A549 (cell line): ENCODE measurements around the gene KCTD3. TPM values are rescaled to one million over a fixed set of nuclear protein-coding genes. Genes with fewer than 3 reads are reported as not detected.

Experiments
- ATAC-seq, 2 experiments: fragments of 200-7000 bp in 1 of 2; fragments of >200 bp in 1 of 2; cut with Nextera tagmentation in 1 of 2; cut with Tn5 transposase in 1 of 2; 3 replicates each; pipeline versions ENCODE4 v1.8.0 to v1.9.1; 2018 to 2020; ENCODE audit warnings: mild to moderate bottlenecking in 1 of 2, moderate library complexity in 1 of 2
- CTCF ChIA-PET: fragments of 300-600 bp; sonication (Branson Sonifier 250); formaldehyde crosslinking; extraction: SDS; loops from one replicate; lab custom pipeline; 2021; ENCODE audit warnings: antibody characterized with exemption, inconsistent platforms; lab: Yijun Ruan, JAX
- POLR2A ChIA-PET: fragments of 350-600 bp; formaldehyde crosslinking; extraction: SDS; loops from one replicate; lab custom pipeline; 2021; ENCODE audit warnings: antibody characterized with exemption, inconsistent platforms; lab: Yijun Ruan, JAX
- DNase-seq, 2 experiments: peaks; one replicate each; pipeline versions ENCODE4 v3.0.0 to v3.0.0-alpha.2; 2011 to 2016; ENCODE audit warnings: low read depth in 1 of 2, low spot score in 1 of 2
- FAIRE-seq: peaks from 2 replicates; lab custom pipeline; 2011; peaks lifted over from hg19 to GRCh38; lab: Jason Lieb, UNC
- H3K27ac ChIP-seq, 2 experiments: fragments of >200 bp; sonication (Bioruptor Twin); formaldehyde crosslinking; 3 replicates each; pipeline ENCODE4 v1.5.1; 2016 to 2017
- H3K4me1 ChIP-seq: fragments of >200 bp; sonication (Bioruptor Twin); formaldehyde crosslinking; 3 replicates; pipeline ENCODE4 v1.6.1; 2016
- H3K4me2 ChIP-seq: fragments of >200 bp; sonication (Bioruptor Twin); formaldehyde crosslinking; 3 replicates; pipeline ENCODE4 v1.6.1; 2016
- H3K4me3 ChIP-seq: fragments of >200 bp; sonication (Bioruptor Twin); formaldehyde crosslinking; 3 replicates; pipeline ENCODE4 v1.5.1; 2016
- H3K9me3 ChIP-seq: fragments of >200 bp; sonication (Bioruptor Twin); formaldehyde crosslinking; 3 replicates; pipeline ENCODE4 v1.6.1; 2016
- CBX2 ChIP-seq: fragments of 200-600 bp; sonication (generic); IDR thresholded peaks from 2 replicates; pipeline ENCODE4 v1.6.1; 2016; ENCODE audit warnings: low read depth, mild to moderate bottlenecking, borderline replicate concordance
- CHD2 ChIP-seq: fragments of 150-350 bp; IDR thresholded peaks from 2 replicates; pipeline ENCODE4 v1.6.1; 2014; ENCODE audit warnings: low read length; ENCODE audit not compliant: partially characterized antibody
- EHF ChIP-seq: fragments of 250-450 bp; sonication (Bioruptor Pico); IDR thresholded peaks from 2 replicates; pipeline ENCODE4 v1.5.0; 2020; ENCODE audit warnings: mild to moderate bottlenecking
- EP300 ChIP-seq, 2 experiments: fragments of >200 bp; sonication (Bioruptor Twin); formaldehyde crosslinking; IDR thresholded peaks; 2 replicates in 1 of 2; 3 replicates in 1 of 2; pipeline ENCODE4 v1.6.1; 2016 to 2017
- ESRRA ChIP-seq: fragments of 150-350 bp; IDR thresholded peaks from 2 replicates; pipeline ENCODE4 v1.6.1; 2014; ENCODE audit warnings: mild to moderate bottlenecking, low read length, borderline replicate concordance
- GATA3 ChIP-seq: IDR thresholded peaks from 2 replicates; pipeline ENCODE4 v1.6.1; 2012; ENCODE audit warnings: borderline replicate concordance
- HDAC2 ChIP-seq: fragments of 200-600 bp; sonication (generic); IDR thresholded peaks from 2 replicates; pipeline ENCODE4 v1.6.1; 2016
- HEYL ChIP-seq: fragments of 250-450 bp; sonication (Bioruptor Pico); IDR thresholded peaks from 2 replicates; pipeline ENCODE4 v1.8.0; 2021; ENCODE audit warnings: mild to moderate bottlenecking, moderate library complexity
- HOXA7 ChIP-seq: fragments of 250-450 bp; sonication (Bioruptor Pico); IDR thresholded peaks from 2 replicates; pipeline ENCODE4 v1.5.0; 2020; ENCODE audit warnings: mild to moderate bottlenecking, moderate library complexity
- KDM1A ChIP-seq: fragments of 200-600 bp; sonication (generic); IDR thresholded peaks from 2 replicates; pipeline ENCODE4 v1.6.1; 2016; ENCODE audit warnings: low read depth, mild to moderate bottlenecking
- MAFK ChIP-seq: fragments of 450-650 bp; IDR thresholded peaks from 2 replicates; pipeline ENCODE4 v1.6.1; 2014; ENCODE audit not compliant: partially characterized antibody
- MYC ChIP-seq: IDR thresholded peaks from 2 replicates; pipeline ENCODE4 v1.6.1; 2012; ENCODE audit warnings: mild to moderate bottlenecking, inconsistent platforms, low read length, improper control_type of control experiment, borderline replicate concordance
- RAD21 ChIP-seq, 2 experiments: fragments of >200 bp in 1 of 2; sonication (Bioruptor Twin) in 1 of 2; formaldehyde crosslinking in 1 of 2; IDR thresholded peaks in 1 of 2; conservative IDR thresholded peaks in 1 of 2; 2 replicates in 1 of 2; 3 replicates in 1 of 2; pipeline ENCODE4 v1.6.1; 2012 to 2018; ENCODE audit warnings: inconsistent platforms in 1 of 2
- RARB ChIP-seq: fragments of 250-450 bp; sonication (Bioruptor Pico); IDR thresholded peaks from 2 replicates; pipeline ENCODE4 v1.8.0; 2021; ENCODE audit warnings: mild to moderate bottlenecking, moderate library complexity
- RNF2 ChIP-seq: fragments of 200-600 bp; sonication (generic); IDR thresholded peaks from 2 replicates; pipeline ENCODE4 v1.6.1; 2016; ENCODE audit warnings: low read depth, mild to moderate bottlenecking, antibody characterized with exemption, moderate library complexity, borderline replicate concordance
- SMC3 ChIP-seq: fragments of >200 bp; sonication (Bioruptor Twin); formaldehyde crosslinking; IDR thresholded peaks from 3 replicates; pipeline ENCODE4 v1.6.1; 2018; ENCODE audit warnings: inconsistent platforms
- TFCP2L1 ChIP-seq: fragments of 250-450 bp; sonication (Bioruptor Pico); IDR thresholded peaks from 2 replicates; pipeline ENCODE4 v1.5.0; 2021; ENCODE audit warnings: mild to moderate bottlenecking
- TP53 ChIP-seq: fragments of 250-450 bp; sonication (Bioruptor Pico); IDR thresholded peaks from 2 replicates; pipeline ENCODE4 v1.5.0; 2021; ENCODE audit warnings: mild to moderate bottlenecking, moderate library complexity
- ZSCAN20 ChIP-seq: fragments of 250-450 bp; sonication (Bioruptor Pico); IDR thresholded peaks from 2 replicates; pipeline ENCODE4 v1.8.0; 2022; ENCODE audit warnings: mild to moderate bottlenecking, moderate library complexity
- WGBS: methylation state at CpG from one replicate; pipeline ENCODE4 v1.1.6; 2017; ENCODE audit errors: missing lambda C conversion rate; 5-methylcytosine and 5-hydroxymethylcytosine counted together
- polyA plus RNA-seq, 4 experiments: library from polyadenylated mRNA; depleted of rRNA in 3 of 4; stranded (reverse); fragments of >200 nt; fragmentation: RNase III in 1 of 4; extraction: RNeasy Plus Mini Kit Qiagen cat#74134 plus additional on column Dnase treatment in 1 of 4; gene quantifications; 2 replicates in 3 of 4; 3 replicates in 1 of 4; pipeline ENCODE4 v1.2.3, GENCODE V29; 2011 to 2017
- TF ChIP-seq, protein P1 (sequence below): fragments of >200 bp; sonication (Bioruptor Twin); formaldehyde crosslinking; IDR thresholded peaks from 3 replicates; pipeline ENCODE4 v1.5.1; 2016
- TF ChIP-seq, protein P2 (sequence below): fragments of >200 bp; sonication (Bioruptor Twin); formaldehyde crosslinking; IDR thresholded peaks from 2 replicates; pipeline ENCODE4 v1.6.1; 2016
- TF ChIP-seq, protein P3 (sequence below): IDR thresholded peaks from 2 replicates; pipeline ENCODE4 v1.6.1; 2012; ENCODE audit warnings: low read depth, borderline replicate concordance
- TF ChIP-seq, protein P4 (sequence below): fragments of 250-450 bp; sonication (Bioruptor Pico); IDR thresholded peaks from 2 replicates; pipeline ENCODE4 v1.5.0; 2021; ENCODE audit warnings: mild to moderate bottlenecking, moderate library complexity, borderline replicate concordance
- TF ChIP-seq, protein P5 (sequence below): IDR thresholded peaks from 2 replicates; pipeline ENCODE4 v1.6.1; 2012
- TF ChIP-seq, protein P6 (sequence below): fragments of 200-600 bp; sonication (generic); IDR thresholded peaks from 2 replicates; pipeline ENCODE4 v1.6.1; 2016; ENCODE audit warnings: antibody characterized with exemption, mild to moderate bottlenecking, moderate library complexity

KCTD3 gene
- polyA plus RNA-seq, 2 of the 4 experiments (the other 2 are of a cell fraction): 33.0 to 69.4 TPM

DNA sequence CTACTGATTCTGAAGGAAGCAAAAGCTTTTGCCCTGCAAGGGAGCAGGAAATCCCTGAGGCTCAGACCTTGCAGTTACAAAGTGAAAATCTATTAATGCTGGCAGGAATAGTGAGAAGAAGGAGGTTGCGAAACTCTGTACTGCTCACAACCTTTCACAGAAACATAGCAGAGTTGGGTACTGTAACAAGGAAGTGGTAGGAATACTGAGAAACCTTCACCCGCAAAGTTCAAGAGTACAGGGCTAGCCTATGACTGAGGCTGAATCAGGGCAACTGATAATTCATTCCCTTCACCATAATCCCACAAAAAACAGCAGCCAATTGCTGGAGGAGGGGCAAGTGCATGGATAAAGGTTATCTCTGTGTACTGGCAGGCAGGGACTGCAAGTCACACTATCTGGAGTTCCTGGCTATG, 23.9 kb upstream of the KCTD3 start (continued):
- TF ChIP-seq MYC (no peak), EP300 (IDR thresholded peaks at IDR 0.05) (no peak)
- TF ChIP-seq, all 56 proteins: peak for 0

DNA sequence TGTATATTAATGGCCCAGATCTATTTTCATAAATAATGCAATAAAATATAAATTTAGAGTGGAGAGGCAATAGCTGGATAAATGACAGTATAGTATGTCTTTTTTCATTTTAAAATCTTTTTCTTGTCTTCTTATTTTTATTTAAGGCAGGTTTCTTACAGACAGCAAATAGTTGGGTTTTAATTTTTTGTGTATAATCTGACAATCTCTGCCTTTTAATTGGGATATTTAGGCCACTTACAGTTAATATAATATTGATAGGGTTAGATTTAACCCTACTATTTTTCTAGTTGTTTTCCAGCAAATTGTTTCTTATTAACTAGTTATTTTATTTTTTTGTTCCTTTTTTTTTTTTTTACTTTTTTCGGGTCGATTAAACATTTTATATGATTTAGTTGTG, 23.3 kb upstream of the KCTD3 start:
- DNase-seq: no peak
- CTCF ChIA-PET: interaction anchor here (1.1 kb wide), 1 partner anchor 17 kb away, joined by 3 read pairs; no protein-coding TSS in a partner anchor
- WGBS: 55% methylated on average over 2 of the region's 2 CpGs

DNA sequence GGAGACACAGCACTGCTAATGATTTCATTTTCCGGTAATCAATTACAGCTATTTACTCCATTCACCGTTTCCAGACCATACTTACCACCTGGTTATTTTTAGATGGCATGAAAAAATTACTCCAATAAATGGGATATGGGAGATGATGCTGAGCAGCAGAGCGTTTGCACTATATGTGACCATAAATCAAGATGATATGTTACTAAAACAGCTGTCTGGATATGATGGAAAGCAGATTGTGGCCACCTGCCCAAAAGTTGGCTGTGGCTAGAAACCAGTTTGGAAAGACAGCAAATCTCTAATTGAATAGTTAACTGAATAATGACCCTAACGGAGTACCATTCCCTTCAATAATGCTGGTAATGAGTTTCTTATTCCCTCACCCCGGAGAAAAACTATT, 22.5 kb upstream of the KCTD3 start:
- no peak for DNase-seq

More for the DNA sequence above, 23.3 kb upstream of the KCTD3 start:
- FAIRE-seq: no peak
- POLR2A ChIA-PET: no interaction called here
- TF ChIP-seq GATA3 (no peak), RAD21 (conservative IDR thresholded peaks at IDR 0.05 in 1 of 2, IDR thresholded peaks at IDR 0.05 in 1 of 2) (no peak), KDM1A (no peak), ESRRA (no peak)
- Histone ChIP-seq H3K9me3 (peaks cover 12% of the 10 kb centered on the region; the same call in 1 of the 3 replicates), H3K27ac (no peak overlapping the region), H3K4me3 (no peak overlapping the region), H3K4me1 (no peaks in the 10 kb centered on the region), H3K4me2 (no peak overlapping the region)
- no peak for ATAC-seq

DNA sequence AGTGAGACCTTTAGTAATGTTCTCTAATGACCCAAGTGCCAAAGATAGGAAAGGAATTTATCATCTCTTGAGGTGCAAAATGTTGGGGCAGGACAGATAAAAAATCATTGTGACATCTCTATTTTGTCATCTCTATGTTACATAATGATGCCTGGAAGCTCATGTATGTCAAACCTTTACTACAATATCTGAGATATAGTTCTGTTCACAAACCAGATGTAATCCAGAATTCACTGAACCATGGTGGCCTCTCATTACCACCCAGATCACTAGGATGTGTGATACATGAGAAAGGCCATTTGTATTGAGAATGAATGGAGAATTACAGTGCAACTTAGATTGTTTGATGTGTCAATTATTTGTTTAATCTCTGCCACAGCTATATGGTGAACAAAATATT, 22.0 kb upstream of the KCTD3 start:
- POLR2A ChIA-PET: no interaction called here
- Histone ChIP-seq H3K4me3 (no peak overlapping the region), H3K4me1 (no peaks in the 10 kb centered on the region), H3K27ac (no peak overlapping the region), H3K4me2 (no peak overlapping the region), H3K9me3 (peaks cover 12% of the 10 kb centered on the region; the same call in 1 of the 3 replicates)
- DNase-seq (no peak), FAIRE-seq (peak; percentile 46), ATAC-seq (no peak)
- CTCF ChIA-PET: no interaction called here
- TF ChIP-seq CHD2 (no peak), RAD21 (conservative IDR thresholded peaks at IDR 0.05 in 1 of 2, IDR thresholded peaks at IDR 0.05 in 1 of 2) (no peak), EHF (CRISPR knock-in tag) (no peak), HOXA7 (no peak), GATA3 (no peak), MYC (no peak), TP53 (no peak), HEYL (CRISPR knock-in tag) (no peak)
- TF ChIP-seq, protein P1, sequence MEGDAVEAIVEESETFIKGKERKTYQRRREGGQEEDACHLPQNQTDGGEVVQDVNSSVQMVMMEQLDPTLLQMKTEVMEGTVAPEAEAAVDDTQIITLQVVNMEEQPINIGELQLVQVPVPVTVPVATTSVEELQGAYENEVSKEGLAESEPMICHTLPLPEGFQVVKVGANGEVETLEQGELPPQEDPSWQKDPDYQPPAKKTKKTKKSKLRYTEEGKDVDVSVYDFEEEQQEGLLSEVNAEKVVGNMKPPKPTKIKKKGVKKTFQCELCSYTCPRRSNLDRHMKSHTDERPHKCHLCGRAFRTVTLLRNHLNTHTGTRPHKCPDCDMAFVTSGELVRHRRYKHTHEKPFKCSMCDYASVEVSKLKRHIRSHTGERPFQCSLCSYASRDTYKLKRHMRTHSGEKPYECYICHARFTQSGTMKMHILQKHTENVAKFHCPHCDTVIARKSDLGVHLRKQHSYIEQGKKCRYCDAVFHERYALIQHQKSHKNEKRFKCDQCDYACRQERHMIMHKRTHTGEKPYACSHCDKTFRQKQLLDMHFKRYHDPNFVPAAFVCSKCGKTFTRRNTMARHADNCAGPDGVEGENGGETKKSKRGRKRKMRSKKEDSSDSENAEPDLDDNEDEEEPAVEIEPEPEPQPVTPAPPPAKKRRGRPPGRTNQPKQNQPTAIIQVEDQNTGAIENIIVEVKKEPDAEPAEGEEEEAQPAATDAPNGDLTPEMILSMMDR: no peak
- TF ChIP-seq, protein P2, sequence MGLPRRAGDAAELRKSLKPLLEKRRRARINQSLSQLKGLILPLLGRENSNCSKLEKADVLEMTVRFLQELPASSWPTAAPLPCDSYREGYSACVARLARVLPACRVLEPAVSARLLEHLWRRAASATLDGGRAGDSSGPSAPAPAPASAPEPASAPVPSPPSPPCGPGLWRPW: no peak
- TF ChIP-seq, protein P3, sequence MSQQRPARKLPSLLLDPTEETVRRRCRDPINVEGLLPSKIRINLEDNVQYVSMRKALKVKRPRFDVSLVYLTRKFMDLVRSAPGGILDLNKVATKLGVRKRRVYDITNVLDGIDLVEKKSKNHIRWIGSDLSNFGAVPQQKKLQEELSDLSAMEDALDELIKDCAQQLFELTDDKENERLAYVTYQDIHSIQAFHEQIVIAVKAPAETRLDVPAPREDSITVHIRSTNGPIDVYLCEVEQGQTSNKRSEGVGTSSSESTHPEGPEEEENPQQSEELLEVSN: no peak
- TF ChIP-seq, protein P4, sequence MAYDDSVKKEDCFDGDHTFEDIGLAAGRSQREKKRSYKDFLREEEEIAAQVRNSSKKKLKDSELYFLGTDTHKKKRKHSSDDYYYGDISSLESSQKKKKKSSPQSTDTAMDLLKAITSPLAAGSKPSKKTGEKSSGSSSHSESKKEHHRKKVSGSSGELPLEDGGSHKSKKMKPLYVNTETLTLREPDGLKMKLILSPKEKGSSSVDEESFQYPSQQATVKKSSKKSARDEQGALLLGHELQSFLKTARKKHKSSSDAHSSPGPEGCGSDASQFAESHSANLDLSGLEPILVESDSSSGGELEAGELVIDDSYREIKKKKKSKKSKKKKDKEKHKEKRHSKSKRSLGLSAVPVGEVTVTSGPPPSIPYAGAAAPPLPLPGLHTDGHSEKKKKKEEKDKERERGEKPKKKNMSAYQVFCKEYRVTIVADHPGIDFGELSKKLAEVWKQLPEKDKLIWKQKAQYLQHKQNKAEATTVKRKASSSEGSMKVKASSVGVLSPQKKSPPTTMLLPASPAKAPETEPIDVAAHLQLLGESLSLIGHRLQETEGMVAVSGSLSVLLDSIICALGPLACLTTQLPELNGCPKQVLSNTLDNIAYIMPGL (CRISPR knock-in tag): no peak
- TF ChIP-seq, protein P5, sequence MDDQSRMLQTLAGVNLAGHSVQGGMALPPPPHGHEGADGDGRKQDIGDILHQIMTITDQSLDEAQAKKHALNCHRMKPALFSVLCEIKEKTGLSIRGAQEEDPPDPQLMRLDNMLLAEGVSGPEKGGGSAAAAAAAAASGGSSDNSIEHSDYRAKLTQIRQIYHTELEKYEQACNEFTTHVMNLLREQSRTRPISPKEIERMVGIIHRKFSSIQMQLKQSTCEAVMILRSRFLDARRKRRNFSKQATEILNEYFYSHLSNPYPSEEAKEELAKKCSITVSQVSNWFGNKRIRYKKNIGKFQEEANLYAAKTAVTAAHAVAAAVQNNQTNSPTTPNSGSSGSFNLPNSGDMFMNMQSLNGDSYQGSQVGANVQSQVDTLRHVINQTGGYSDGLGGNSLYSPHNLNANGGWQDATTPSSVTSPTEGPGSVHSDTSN: no peak

More for the DNA sequence above, 22.5 kb upstream of the KCTD3 start:
- H3K27ac ChIP-seq: no peak overlapping the region
- CTCF ChIA-PET: no interaction called here
- TF ChIP-seq RNF2 (no peak), CBX2 (no peak), ZSCAN20 (CRISPR knock-in tag) (no peak), HDAC2 (no peak), ESRRA (no peak), SMC3 (no peak), TFCP2L1 (CRISPR knock-in tag) (no peak), RARB (CRISPR knock-in tag) (no peak), MAFK (no peak)
- TF ChIP-seq, protein P6, sequence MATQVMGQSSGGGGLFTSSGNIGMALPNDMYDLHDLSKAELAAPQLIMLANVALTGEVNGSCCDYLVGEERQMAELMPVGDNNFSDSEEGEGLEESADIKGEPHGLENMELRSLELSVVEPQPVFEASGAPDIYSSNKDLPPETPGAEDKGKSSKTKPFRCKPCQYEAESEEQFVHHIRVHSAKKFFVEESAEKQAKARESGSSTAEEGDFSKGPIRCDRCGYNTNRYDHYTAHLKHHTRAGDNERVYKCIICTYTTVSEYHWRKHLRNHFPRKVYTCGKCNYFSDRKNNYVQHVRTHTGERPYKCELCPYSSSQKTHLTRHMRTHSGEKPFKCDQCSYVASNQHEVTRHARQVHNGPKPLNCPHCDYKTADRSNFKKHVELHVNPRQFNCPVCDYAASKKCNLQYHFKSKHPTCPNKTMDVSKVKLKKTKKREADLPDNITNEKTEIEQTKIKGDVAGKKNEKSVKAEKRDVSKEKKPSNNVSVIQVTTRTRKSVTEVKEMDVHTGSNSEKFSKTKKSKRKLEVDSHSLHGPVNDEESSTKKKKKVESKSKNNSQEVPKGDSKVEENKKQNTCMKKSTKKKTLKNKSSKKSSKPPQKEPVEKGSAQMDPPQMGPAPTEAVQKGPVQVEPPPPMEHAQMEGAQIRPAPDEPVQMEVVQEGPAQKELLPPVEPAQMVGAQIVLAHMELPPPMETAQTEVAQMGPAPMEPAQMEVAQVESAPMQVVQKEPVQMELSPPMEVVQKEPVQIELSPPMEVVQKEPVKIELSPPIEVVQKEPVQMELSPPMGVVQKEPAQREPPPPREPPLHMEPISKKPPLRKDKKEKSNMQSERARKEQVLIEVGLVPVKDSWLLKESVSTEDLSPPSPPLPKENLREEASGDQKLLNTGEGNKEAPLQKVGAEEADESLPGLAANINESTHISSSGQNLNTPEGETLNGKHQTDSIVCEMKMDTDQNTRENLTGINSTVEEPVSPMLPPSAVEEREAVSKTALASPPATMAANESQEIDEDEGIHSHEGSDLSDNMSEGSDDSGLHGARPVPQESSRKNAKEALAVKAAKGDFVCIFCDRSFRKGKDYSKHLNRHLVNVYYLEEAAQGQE: no peak
- TF ChIP-seq, all 56 proteins: peak for 0
- peaks cover 12% of the 10 kb centered on the region; the same call in 1 of the 3 replicates for H3K9me3 ChIP-seq
- POLR2A ChIA-PET: no interaction called here
- ATAC-seq (no peak), FAIRE-seq (no peak)
- 17% methylated on average over 5 of the region's 5 CpGs for WGBS
- H3K4me2 ChIP-seq: no peak overlapping the region
- no peak overlapping the region for H3K4me3 ChIP-seq
- no peaks in the 10 kb centered on the region for H3K4me1 ChIP-seq
